ENCODE measurements around the gene ZP1.

ZP1 gene

DNA sequence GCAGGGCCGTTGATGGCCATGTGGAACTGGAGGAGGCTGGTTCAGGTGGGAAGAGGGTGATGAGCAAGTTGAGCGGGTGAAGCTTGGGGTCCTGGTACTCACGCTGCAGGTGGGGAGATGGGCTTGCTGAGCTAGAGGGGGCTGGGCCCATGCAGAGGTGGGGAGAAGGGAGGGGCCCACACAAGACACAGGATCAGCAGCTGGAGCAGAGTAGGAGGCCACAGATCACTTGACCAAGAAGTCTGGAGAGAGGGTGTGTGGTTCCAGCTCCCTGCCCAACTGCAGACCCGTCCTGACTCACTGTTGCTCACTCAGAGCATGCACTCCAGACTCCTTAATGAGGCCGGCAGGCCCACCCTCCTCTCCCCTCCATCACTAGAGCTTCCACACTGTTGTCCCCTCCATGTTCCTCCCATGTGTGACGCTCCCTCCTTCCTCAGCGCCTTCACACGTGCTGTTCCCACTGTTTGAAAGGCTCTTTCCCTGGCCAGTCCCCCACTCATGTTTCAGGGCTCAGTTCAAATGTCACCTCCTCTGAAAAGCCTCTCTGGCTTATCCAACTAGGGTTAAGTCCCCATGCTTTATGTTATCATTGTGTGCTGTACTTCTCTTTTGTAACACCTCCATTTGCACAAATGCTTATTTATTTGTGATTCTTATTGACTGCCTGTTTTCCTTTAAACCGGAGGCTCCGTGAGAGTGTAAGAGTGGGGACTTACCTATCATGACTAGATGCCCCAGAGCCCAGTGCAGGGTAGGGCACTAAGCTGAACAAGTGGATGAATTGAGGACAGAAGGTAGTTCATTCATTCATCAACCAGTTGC is 23.1 kb upstream of the ZP1 start:
- no peak for DNase-seq (ENCODE audit: low read depth in 3 of 3)

GRCh38 chr11:60844870-60845221 is 22.5 kb upstream of the ZP1 start:
- DNase-seq (ENCODE audit: low read depth in 3 of 3), result no peak

GRCh38 chr11:60845338-60845737 is 22.0 kb upstream of the ZP1 start:
- no peak for DNase-seq (ENCODE audit: low read depth in 3 of 3)

- DNase-seq (ENCODE audit: low read depth in 3 of 3), result no peak
These were observed 20.1 kb upstream of the ZP1 start for GRCh38 chr11:60847281-60847680.

GRCh38 chr11:60847896-60848295 is 19.4 kb upstream of the ZP1 start:
- no peak for DNase-seq (ENCODE audit: low read depth in 3 of 3)

DNA sequence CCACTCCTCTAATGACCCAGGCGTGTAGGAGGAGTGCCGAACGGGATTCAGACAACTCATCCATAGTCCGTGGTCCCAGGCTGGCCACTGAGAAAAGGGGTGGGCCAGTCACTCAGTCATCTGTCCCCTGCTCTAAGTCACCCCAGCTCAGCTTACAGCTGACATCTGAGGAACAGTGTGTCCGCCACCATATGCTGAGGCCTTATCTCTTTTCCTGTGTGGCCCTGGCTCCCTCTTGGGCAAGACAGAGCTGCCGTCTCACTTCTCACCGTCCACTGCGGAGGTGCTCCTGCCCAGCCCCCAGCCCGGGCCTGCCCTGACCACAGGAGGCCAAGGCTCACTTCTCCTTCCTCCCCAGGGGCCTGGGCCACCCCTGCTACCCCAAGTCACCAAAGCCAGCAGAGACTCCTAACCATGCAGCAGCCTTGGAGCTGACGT is 18.6 kb upstream of the ZP1 start:
- no peak for DNase-seq (ENCODE audit: low read depth in 3 of 3)

GRCh38 chr11:60849641-60850520 is 17.5 kb upstream of the ZP1 start:
- no peak for DNase-seq (ENCODE audit: low read depth in 3 of 3)

- DNase-seq (ENCODE audit: low read depth in 3 of 3), result no peak
These were observed 15.8 kb upstream of the ZP1 start for GRCh38 chr11:60851327-60852104.

GRCh38 chr11:60852117-60852981 is 15.0 kb upstream of the ZP1 start:
- DNase-seq (ENCODE audit: low read depth in 3 of 3), result no peak

- no peak for DNase-seq (ENCODE audit: low read depth in 3 of 3)
These were observed 14.1 kb upstream of the ZP1 start for GRCh38 chr11:60852982-60853950.

- DNase-seq (ENCODE audit: low read depth in 3 of 3), result no peak
These were observed 13.0 kb upstream of the ZP1 start for GRCh38 chr11:60854140-60854846.

DNA sequence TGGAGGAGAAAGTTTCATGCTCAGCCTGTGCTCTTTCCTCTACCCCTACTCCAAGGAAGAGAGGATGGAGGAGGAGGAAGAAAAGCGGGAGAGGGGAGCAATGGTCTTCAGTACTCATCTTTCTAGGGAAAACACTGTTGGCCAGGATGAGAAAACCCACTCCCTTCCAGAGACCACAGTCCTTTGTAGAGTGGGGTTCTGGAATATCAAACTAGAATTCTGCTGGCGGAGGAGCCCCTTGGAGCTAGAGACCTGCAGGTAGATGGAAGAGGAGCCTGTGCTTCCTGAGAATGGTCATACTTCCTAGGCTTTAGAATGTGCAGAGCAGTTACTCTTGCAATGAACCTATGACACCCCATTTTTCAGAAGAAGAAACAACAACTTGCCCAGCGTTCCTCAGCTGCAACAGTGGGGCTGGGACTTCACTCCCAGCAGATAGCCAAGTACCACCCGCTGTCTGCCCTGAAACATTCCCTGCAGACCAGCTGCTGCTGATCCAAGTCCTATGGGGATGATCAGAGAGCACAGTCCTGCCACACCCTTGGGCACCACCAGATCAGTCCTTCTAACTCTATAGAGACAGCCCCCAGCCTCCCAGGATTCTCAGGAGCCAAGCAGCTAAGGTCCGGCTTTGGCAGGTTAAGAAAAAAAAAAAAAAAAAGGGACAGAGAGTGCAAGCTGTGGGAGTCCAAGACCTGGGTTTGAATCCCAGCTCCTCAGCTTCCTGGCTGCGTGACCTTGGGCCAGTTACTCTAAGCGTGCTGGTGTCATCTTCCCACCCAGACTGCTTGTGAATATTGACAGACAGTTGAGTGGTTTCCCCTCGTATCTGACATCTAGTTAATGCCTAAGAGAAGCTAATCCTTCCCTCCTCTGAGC is 12.3 kb upstream of the ZP1 start:
- DNase-seq (ENCODE audit: low read depth in 3 of 3), result no peak

- DNase-seq (ENCODE audit: low read depth in 3 of 3), result no peak
These were observed 11.4 kb upstream of the ZP1 start, which contains the start of gene PTGDR2 for GRCh38 chr11:60855726-60856633. Gene PTGDR2 (minus strand): TSS chr11:60855950. CDS start chr11:60853722, 2,228 bp downstream.

- DNase-seq (ENCODE audit: low read depth in 3 of 3), result no peak
These were observed 9.7 kb upstream of the ZP1 start for GRCh38 chr11:60857378-60858232.

DNA sequence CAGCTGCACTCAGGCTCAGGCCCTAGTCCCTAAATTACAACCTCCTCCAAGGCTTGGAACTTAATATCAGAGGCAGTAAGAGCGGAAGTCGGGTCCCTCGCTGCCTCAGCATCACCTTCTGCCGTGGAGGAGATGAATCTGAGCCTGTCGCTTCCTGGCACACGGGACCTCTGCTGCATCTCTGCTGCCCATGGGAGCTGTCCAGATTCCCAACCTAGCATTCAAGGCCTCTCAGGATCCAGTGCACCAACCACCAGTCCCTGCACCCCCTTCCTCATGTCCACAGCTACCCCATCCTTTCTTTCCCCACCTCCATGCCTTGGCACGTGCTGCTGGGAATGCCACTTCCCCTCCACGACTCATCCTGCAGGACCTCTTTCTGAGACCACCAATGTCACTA is 9.1 kb upstream of the ZP1 start:
- DNase-seq (ENCODE audit: low read depth in 3 of 3), result no peak
